ENCODE results near the gene RGS9.
"Not testable (repeated sequence)": the region's sequence is repeated elsewhere in the genome, so short reads cannot be mapped to it uniquely, and the experiment has no call there.

Gene RGS9

DNA sequence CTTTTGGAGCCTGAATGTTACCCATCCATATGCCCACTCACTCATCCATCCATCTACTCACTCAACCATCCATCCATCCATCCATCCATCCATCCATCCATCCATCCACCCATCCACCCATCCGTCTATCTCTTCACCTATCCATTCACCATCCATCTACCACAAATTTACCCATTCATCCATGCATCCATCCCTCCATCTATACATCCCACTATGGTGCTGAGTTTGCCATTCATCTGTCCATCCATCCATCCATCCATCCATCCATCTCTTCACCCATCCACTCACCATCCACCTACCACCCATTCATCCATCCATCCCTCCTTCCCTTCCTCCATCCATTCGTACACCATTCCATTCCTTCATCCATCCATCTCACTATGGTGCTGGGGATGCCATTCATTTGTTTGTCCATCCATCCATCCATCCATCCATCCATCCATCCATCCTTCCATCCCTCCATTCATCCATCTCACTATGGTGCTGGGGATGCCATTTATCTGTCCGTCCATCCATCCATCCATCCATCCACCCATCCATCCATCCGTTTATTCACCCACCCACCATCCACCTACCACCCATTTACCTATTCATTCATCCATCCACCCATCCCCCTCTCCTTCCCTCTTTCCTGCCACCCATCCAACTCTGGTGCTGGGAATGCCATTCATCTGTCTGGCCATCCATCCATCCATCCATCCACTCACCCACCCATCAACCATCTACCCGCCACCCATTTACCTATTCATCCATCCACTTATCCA lies 39.7 kb downstream of the RGS9 start:
- no peak overlapping the region for H3K4me2 ChIP-seq (ENCODE audit: low read length)
- no peak overlapping the region for H2AK5ac ChIP-seq (ENCODE audit: low read length)
- no peak overlapping the region for H2BK5ac ChIP-seq (ENCODE audit: low read length)
- no peaks in the 10 kb centered on the region for H3K79me1 ChIP-seq (ENCODE audit: low read length)
- H4K8ac ChIP-seq (ENCODE audit: low read depth, low read length) = no peak overlapping the region
- H4K5ac ChIP-seq (ENCODE audit: low read length) = no peak overlapping the region
- WGBS (ENCODE audit: extremely low coverage, insufficient coverage, low lambda C conversion rate) = 100% methylated on average over 2 of the region's 5 CpGs
- no peak overlapping the region for H3K4ac ChIP-seq (ENCODE audit: low read depth, low read length)
- peaks cover 6% of the 10 kb centered on the region for H3K4me1 ChIP-seq (ENCODE audit: control insufficient read depth, low read depth, low read length)
- no peaks in the 10 kb centered on the region for H3K27me3 ChIP-seq (ENCODE audit: insufficient read depth, low read length, poor library complexity)
- no peaks in the 10 kb centered on the region for H3K36me3 ChIP-seq (ENCODE audit: control insufficient read depth, insufficient read depth, low read length)
- H2BK120ac ChIP-seq (ENCODE audit: low read depth, low read length) = no peak overlapping the region
- H3K27ac ChIP-seq (ENCODE audit: low read depth, low read length) = no peak overlapping the region
- H2BK15ac ChIP-seq (replicated peaks; ENCODE audit: low read depth) = no peak overlapping the region
- no peak overlapping the region for H3K9ac ChIP-seq (ENCODE audit: low read length)
- no peak overlapping the region for H3K18ac ChIP-seq (ENCODE audit: low read length)
- no peak overlapping the region for H3K56ac ChIP-seq (ENCODE audit: low read length)
- no peak overlapping the region for H3K4me3 ChIP-seq (ENCODE audit: low read length)
- no peaks in the 10 kb centered on the region for H3K79me2 ChIP-seq (ENCODE audit: control insufficient read depth, insufficient read depth, low read length)
- no peak for DNase-seq
- no peak overlapping the region for H3K23ac ChIP-seq (ENCODE audit: low read length)

GRCh38 chr17:65177901-65178300 lies 40.7 kb downstream of the RGS9 start:
- no peak overlapping the region for H3K56ac ChIP-seq (ENCODE audit: low read length)
- H4K5ac ChIP-seq (ENCODE audit: low read length) = no peak overlapping the region
- H2BK120ac ChIP-seq (ENCODE audit: low read depth, low read length) = no peak overlapping the region
- no CpG with 5 or more reads among the region's 4 CpGs for WGBS (ENCODE audit: extremely low coverage, insufficient coverage, low lambda C conversion rate)
- H3K79me1 ChIP-seq (ENCODE audit: low read length) = no peaks in the 10 kb centered on the region
- H3K27me3 ChIP-seq (ENCODE audit: insufficient read depth, low read length, poor library complexity) = no peaks in the 10 kb centered on the region
- peaks cover 6% of the 10 kb centered on the region for H3K4me1 ChIP-seq (ENCODE audit: control insufficient read depth, low read depth, low read length)
- no peak overlapping the region for H2AK5ac ChIP-seq (ENCODE audit: low read length)
- H3K4ac ChIP-seq (ENCODE audit: low read depth, low read length) = no peak overlapping the region
- H3K27ac ChIP-seq (ENCODE audit: low read depth, low read length) = no peak overlapping the region
- H3K23ac ChIP-seq (ENCODE audit: low read length) = no peak overlapping the region
- H3K18ac ChIP-seq (ENCODE audit: low read length) = no peak overlapping the region
- no peak overlapping the region for H3K4me3 ChIP-seq (ENCODE audit: low read length)
- H3K9ac ChIP-seq (ENCODE audit: low read length) = no peak overlapping the region
- no peak overlapping the region for H4K8ac ChIP-seq (ENCODE audit: low read depth, low read length)
- no peak for DNase-seq
- no peak overlapping the region for H2BK15ac ChIP-seq (replicated peaks; ENCODE audit: low read depth)
- H3K4me2 ChIP-seq (ENCODE audit: low read length) = no peak overlapping the region
- H3K79me2 ChIP-seq (ENCODE audit: control insufficient read depth, insufficient read depth, low read length) = no peaks in the 10 kb centered on the region
- no peaks in the 10 kb centered on the region for H3K36me3 ChIP-seq (ENCODE audit: control insufficient read depth, insufficient read depth, low read length)
- H2BK5ac ChIP-seq (ENCODE audit: low read length) = no peak overlapping the region

DNA sequence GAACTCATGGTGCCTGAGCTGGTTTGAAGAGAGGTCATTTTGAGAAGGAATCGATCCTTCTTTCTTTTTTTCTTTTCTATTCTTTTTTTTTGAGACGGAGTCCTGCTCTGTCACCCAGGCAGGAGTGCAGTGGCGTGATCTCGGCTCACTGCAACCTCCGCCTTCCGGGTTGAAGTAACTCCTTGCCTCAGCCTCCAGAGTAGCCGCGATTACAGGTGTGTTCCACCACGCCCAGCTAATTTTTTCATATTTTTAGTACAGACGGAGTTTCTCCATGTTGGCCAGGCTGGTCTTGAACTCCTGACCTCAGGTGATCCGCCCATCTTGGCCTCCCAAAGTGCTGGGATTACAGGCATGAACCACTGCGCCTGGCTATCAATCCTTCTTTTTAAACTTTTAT lies 43.1 kb downstream of the RGS9 start:
- WGBS (ENCODE audit: extremely low coverage, insufficient coverage, low lambda C conversion rate) = no CpG with 5 or more reads among the region's 12 CpGs
- H3K36me3 ChIP-seq (ENCODE audit: control insufficient read depth, insufficient read depth, low read length); H3K27me3 ChIP-seq (ENCODE audit: insufficient read depth, low read length, poor library complexity); H3K56ac ChIP-seq (ENCODE audit: low read length); H3K18ac ChIP-seq (ENCODE audit: low read length); H3K79me1 ChIP-seq (ENCODE audit: low read length); H3K27ac ChIP-seq (ENCODE audit: low read depth, low read length); H2BK5ac ChIP-seq (ENCODE audit: low read length); H4K5ac ChIP-seq (ENCODE audit: low read length); H3K23ac ChIP-seq (ENCODE audit: low read length); H3K79me2 ChIP-seq (ENCODE audit: control insufficient read depth, insufficient read depth, low read length); H4K8ac ChIP-seq (ENCODE audit: low read depth, low read length); H3K4me2 ChIP-seq (ENCODE audit: low read length); H3K9ac ChIP-seq (ENCODE audit: low read length); DNase-seq; H3K4me3 ChIP-seq (ENCODE audit: low read length); H2BK120ac ChIP-seq (ENCODE audit: low read depth, low read length); H3K4me1 ChIP-seq (ENCODE audit: control insufficient read depth, low read depth, low read length); H2AK5ac ChIP-seq (ENCODE audit: low read length); H3K4ac ChIP-seq (ENCODE audit: low read depth, low read length); H2BK15ac ChIP-seq (replicated peaks; ENCODE audit: low read depth): not testable (repeated sequence)

GRCh38 chr17:65180752-65181236 lies 43.6 kb downstream of the RGS9 start:
- H3K27ac ChIP-seq (ENCODE audit: low read depth, low read length); H3K36me3 ChIP-seq (ENCODE audit: control insufficient read depth, insufficient read depth, low read length); H3K79me1 ChIP-seq (ENCODE audit: low read length); H3K4me2 ChIP-seq (ENCODE audit: low read length); H2BK5ac ChIP-seq (ENCODE audit: low read length); H3K18ac ChIP-seq (ENCODE audit: low read length); H4K5ac ChIP-seq (ENCODE audit: low read length); H3K9ac ChIP-seq (ENCODE audit: low read length); H2BK15ac ChIP-seq (replicated peaks; ENCODE audit: low read depth); H3K23ac ChIP-seq (ENCODE audit: low read length); H2BK120ac ChIP-seq (ENCODE audit: low read depth, low read length); H3K4me3 ChIP-seq (ENCODE audit: low read length); H3K79me2 ChIP-seq (ENCODE audit: control insufficient read depth, insufficient read depth, low read length); H3K4ac ChIP-seq (ENCODE audit: low read depth, low read length); H3K56ac ChIP-seq (ENCODE audit: low read length); H3K27me3 ChIP-seq (ENCODE audit: insufficient read depth, low read length, poor library complexity); DNase-seq; H2AK5ac ChIP-seq (ENCODE audit: low read length); H4K8ac ChIP-seq (ENCODE audit: low read depth, low read length): not testable (repeated sequence)
- H3K4me1 ChIP-seq (ENCODE audit: control insufficient read depth, low read depth, low read length) = peaks cover 11% of the 10 kb centered on the region
- no CpG with 5 or more reads among the region's 4 CpGs for WGBS (ENCODE audit: extremely low coverage, insufficient coverage, low lambda C conversion rate)

GRCh38 chr17:65181237-65182061 lies 44.3 kb downstream of the RGS9 start:
- Histone ChIP-seq H3K27me3 (ENCODE audit: insufficient read depth, low read length, poor library complexity) (no peaks in the 10 kb centered on the region), H3K36me3 (ENCODE audit: control insufficient read depth, insufficient read depth, low read length) (no peaks in the 10 kb centered on the region), H2AK5ac (ENCODE audit: low read length) (no peak overlapping the region), H3K23ac (ENCODE audit: low read length) (no peak overlapping the region), H3K4me1 (ENCODE audit: control insufficient read depth, low read depth, low read length) (peaks cover 12% of the 10 kb centered on the region), H3K27ac (ENCODE audit: low read depth, low read length) (no peak overlapping the region), H4K8ac (ENCODE audit: low read depth, low read length) (no peak overlapping the region), H3K4me2 (ENCODE audit: low read length) (no peak overlapping the region), H3K79me2 (ENCODE audit: control insufficient read depth, insufficient read depth, low read length) (no peaks in the 10 kb centered on the region), H2BK15ac (replicated peaks; ENCODE audit: low read depth) (no peak overlapping the region), H3K4ac (ENCODE audit: low read depth, low read length) (no peak overlapping the region), H3K56ac (ENCODE audit: low read length) (no peak overlapping the region), H4K5ac (ENCODE audit: low read length) (no peak overlapping the region), H3K18ac (ENCODE audit: low read length) (no peak overlapping the region), H3K4me3 (ENCODE audit: low read length) (no peak overlapping the region), H3K9ac (ENCODE audit: low read length) (no peak overlapping the region), H2BK120ac (ENCODE audit: low read depth, low read length) (no peak overlapping the region), H3K79me1 (ENCODE audit: low read length) (no peaks in the 10 kb centered on the region), H2BK5ac (ENCODE audit: low read length) (no peak overlapping the region)
- WGBS (ENCODE audit: extremely low coverage, insufficient coverage, low lambda C conversion rate) = no CpG with 5 or more reads among the region's 9 CpGs
- no peak for DNase-seq

All from mesendoderm (in vitro differentiated cells).